Endothelial cell of umbilical vein (primary cell): ENCODE results near the gene LANCL2. TPM values are rescaled to one million over a fixed set of nuclear protein-coding genes. Genes with fewer than 3 reads are reported as not detected.

Source experiments
- BruUV-seq: library from RNA; stranded (reverse); fragments of 400-500 nt; replicated peaks from 2 replicates; lab custom pipeline; 2021; lab: Mats Ljungman, UMichigan
- CTCF ChIA-PET: fragments of 300-600, 350-600 bp; sonication (Branson Sonifier 250); formaldehyde crosslinking; loops from one replicate; lab custom pipeline; 2021; ENCODE audit warnings: antibody characterized with exemption, inconsistent platforms; lab: Charles Lee
- POLR2A ChIA-PET: fragments of 300-600, 350-600 bp; sonication (Branson Sonifier 250); formaldehyde crosslinking; loops from one replicate; lab custom pipeline; 2021; ENCODE audit warnings: antibody characterized with exemption, inconsistent platforms; lab: Charles Lee
- DNase-seq: peaks from one replicate; pipeline ENCODE4 v3.0.0-alpha.2; 2011; ENCODE audit warnings: low read depth, low spot score
- FAIRE-seq: peaks from 2 replicates; lab custom pipeline; 2011; peaks lifted over from hg19 to GRCh38; lab: Jason Lieb, UNC
- H2AFZ ChIP-seq: 2 replicates; pipeline ENCODE4 v1.6.0; 2012; ENCODE audit warnings: low read depth, low read length, control low read depth, inconsistent platforms
- H3K27ac ChIP-seq: 2 replicates; pipeline ENCODE4 v1.5.1; 2011; ENCODE audit warnings: low read depth, mild to moderate bottlenecking, control low read depth, low read length, moderate library complexity; ENCODE audit not compliant: insufficient read depth
- H3K27me3 ChIP-seq, 2 experiments: 2 replicates each; pipeline versions ENCODE4 v1.6.0 to v1.6.1; 2011; ENCODE audit warnings: low read length in 2 of 2, mixed read lengths in 1 of 2; ENCODE audit not compliant: control insufficient read depth in 2 of 2, insufficient read depth in 2 of 2
- H3K36me3 ChIP-seq, 2 experiments: 2 replicates in 1 of 2; 3 replicates in 1 of 2; pipeline ENCODE4 v1.5.1; 2011; ENCODE audit warnings: low read length in 2 of 2, mild to moderate bottlenecking in 1 of 2, moderate library complexity in 1 of 2; ENCODE audit not compliant: control insufficient read depth in 2 of 2, insufficient read depth in 2 of 2; ENCODE audit errors: extremely low read depth in 1 of 2
- H3K4me1 ChIP-seq: 3 replicates; pipeline ENCODE4 v1.5.1; 2011; ENCODE audit warnings: mild to moderate bottlenecking, low read length; ENCODE audit not compliant: control insufficient read depth, insufficient read depth; ENCODE audit errors: extremely low read depth
- H3K4me2 ChIP-seq: 2 replicates; pipeline ENCODE4 v1.6.1; 2011; ENCODE audit warnings: low read length, control low read depth, mixed read lengths; ENCODE audit not compliant: insufficient read depth
- H3K4me3 ChIP-seq, 3 experiments: fragments of 200-600 bp in 1 of 3; sonication (generic), shearing (Covaris generic) in 1 of 3; replicated peaks in 1 of 3; 2 replicates each; pipeline ENCODE4 v1.5.1; 2011 to 2016; ENCODE audit warnings: control low read depth in 3 of 3, low read length in 3 of 3, mild to moderate bottlenecking in 2 of 3, inconsistent platforms in 1 of 3, low read depth in 1 of 3, moderate library complexity in 1 of 3; ENCODE audit not compliant: insufficient read depth in 1 of 3
- H3K79me2 ChIP-seq: 2 replicates; pipeline ENCODE4 v1.6.0; 2012; ENCODE audit warnings: low read length, inconsistent platforms; ENCODE audit not compliant: control insufficient read depth, insufficient read depth
- H3K9ac ChIP-seq: replicated peaks from 2 replicates; pipeline ENCODE3; 2011; ENCODE audit warnings: low read length, control low read depth; ENCODE audit not compliant: insufficient read depth; ENCODE audit errors: extremely low read depth
- H3K9me1 ChIP-seq: replicated peaks from 3 replicates; pipeline ENCODE4 v1.6.0; 2011; ENCODE audit warnings: mild to moderate bottlenecking, low read length; ENCODE audit not compliant: control insufficient read depth, insufficient read depth; ENCODE audit errors: extremely low read depth
- H3K9me3 ChIP-seq: replicated peaks from 2 replicates; pipeline ENCODE4 v1.5.1; 2012; ENCODE audit warnings: low read length, inconsistent platforms; ENCODE audit not compliant: control insufficient read depth, insufficient read depth
- H4K20me1 ChIP-seq: replicated peaks from 2 replicates; pipeline ENCODE3; 2011; ENCODE audit warnings: mild to moderate bottlenecking, low read length; ENCODE audit not compliant: control insufficient read depth, insufficient read depth; ENCODE audit errors: extremely low read depth
- EZH2 ChIP-seq: IDR thresholded peaks from 2 replicates; pipeline ENCODE4 v1.6.1; 2012; ENCODE audit warnings: borderline replicate concordance, low read depth, mild to moderate bottlenecking, moderate library complexity, low read length, inconsistent platforms; ENCODE audit not compliant: severe bottlenecking
- FOS ChIP-seq: IDR thresholded peaks from 2 replicates; pipeline ENCODE4 v1.6.1; 2011; ENCODE audit warnings: mild to moderate bottlenecking, low read length, moderate library complexity, borderline replicate concordance; ENCODE audit not compliant: insufficient read depth
- GATA2 ChIP-seq: IDR thresholded peaks from 2 replicates; pipeline ENCODE4 v1.7.0; 2011; ENCODE audit warnings: low read depth, mild to moderate bottlenecking, moderate library complexity, mixed read lengths, low read length; ENCODE audit not compliant: insufficient read length, insufficient read depth
- JUN ChIP-seq: IDR thresholded peaks from 2 replicates; pipeline ENCODE4 v1.6.1; 2011; ENCODE audit warnings: borderline replicate concordance, low read depth; ENCODE audit not compliant: insufficient read length, insufficient read depth
- MAX ChIP-seq: IDR thresholded peaks from 2 replicates; pipeline ENCODE4 v1.6.1; 2011; ENCODE audit not compliant: insufficient read depth, insufficient read length
- MYC ChIP-seq: IDR thresholded peaks from one replicate; pipeline ENCODE4 v1.6.1; 2011; ENCODE audit warnings: mild to moderate bottlenecking, low read depth, low read length
- POLR2A ChIP-seq: IDR thresholded peaks from 2 replicates; pipeline ENCODE4 v1.6.1; 2012; ENCODE audit warnings: low read depth, mild to moderate bottlenecking, control low read depth, low read length
- POLR2AphosphoS5 ChIP-seq: IDR thresholded peaks from 2 replicates; pipeline ENCODE4 v1.6.1; 2012; ENCODE audit warnings: low read depth, mild to moderate bottlenecking, control low read depth, low read length, moderate library complexity; ENCODE audit not compliant: insufficient read depth
- dilution Hi-C: fragments of 300-500 bp; cut with MboI; formaldehyde crosslinking; loops from one replicate; pipeline ENCODE4 v1.15.0; 2019; ENCODE audit warnings: low sequenced_read_pairs; ENCODE audit not compliant: extremely low pct_ligation_motif_present
- intact Hi-C: fragments of 100-400 bp; cut with micrococcal nuclease; formaldehyde crosslinking; loops from one replicate; pipeline ENCODE4 v1.10.0; 2022
- polyA plus RNA-seq, 4 experiments: library from polyadenylated mRNA; depleted of rRNA in 3 of 4; stranded (reverse) in 3 of 4; unstranded in 1 of 4; fragments of >200 nt; gene quantifications; 2 replicates each; pipeline versions ENCODE4 v1.2.1 to v1.2.3, GENCODE V29; 2011 to 2012; ENCODE audit warnings: missing spikeins in 1 of 4
- total RNA-seq: library from RNA; stranded (reverse); gene quantifications from 2 replicates; pipeline ENCODE4 v1.2.3, GENCODE V29; 2021
- TF ChIP-seq, protein P1 (sequence below), 2 donors: IDR thresholded peaks; 1 replicate in 1 of 2; 2 replicates in 1 of 2; pipeline ENCODE4 v1.5.1; 2011; ENCODE audit warnings: low read length in 2 of 2, mild to moderate bottlenecking in 2 of 2, moderate library complexity in 2 of 2, control low read depth in 1 of 2, inconsistent platforms in 1 of 2, low read depth in 1 of 2; ENCODE audit not compliant: insufficient read depth in 1 of 2; ENCODE audit errors: extremely low read depth in 1 of 2

LANCL2 gene
- total and polyA plus RNA-seq, 2 donors (not counting 3 experiments of a cell fraction or from before 2014, with no cell fraction given): 19.2 to 25.3 TPM

GRCh38 chr7:55426676-55427075 is 61.5 kb downstream of the LANCL2 start:
- H3K36me3 ChIP-seq: peaks cover 0 to 8% of the 10 kb centered on the region in 2 experiments
- H4K20me1 ChIP-seq: no peaks in the 10 kb centered on the region
- H3K9me1 ChIP-seq: no peaks in the 10 kb centered on the region
- no peak overlapping the region for H2AFZ ChIP-seq
- DNase-seq: no peak
- H3K4me2 ChIP-seq: no peak overlapping the region
- intact Hi-C loops: no loop called here
- H3K4me3 ChIP-seq: no peak overlapping the region
- peaks cover 18% of the 10 kb centered on the region for H3K4me1 ChIP-seq
- FAIRE-seq: no peak
- H3K79me2 ChIP-seq: no peaks in the 10 kb centered on the region
- TF ChIP-seq POLR2AphosphoS5 (no peak), JUN (no peak), MAX (no peak), MYC (no peak), POLR2A (no peak), EZH2 (no peak), FOS (no peak), GATA2 (no peak)
- TF ChIP-seq, protein P1, sequence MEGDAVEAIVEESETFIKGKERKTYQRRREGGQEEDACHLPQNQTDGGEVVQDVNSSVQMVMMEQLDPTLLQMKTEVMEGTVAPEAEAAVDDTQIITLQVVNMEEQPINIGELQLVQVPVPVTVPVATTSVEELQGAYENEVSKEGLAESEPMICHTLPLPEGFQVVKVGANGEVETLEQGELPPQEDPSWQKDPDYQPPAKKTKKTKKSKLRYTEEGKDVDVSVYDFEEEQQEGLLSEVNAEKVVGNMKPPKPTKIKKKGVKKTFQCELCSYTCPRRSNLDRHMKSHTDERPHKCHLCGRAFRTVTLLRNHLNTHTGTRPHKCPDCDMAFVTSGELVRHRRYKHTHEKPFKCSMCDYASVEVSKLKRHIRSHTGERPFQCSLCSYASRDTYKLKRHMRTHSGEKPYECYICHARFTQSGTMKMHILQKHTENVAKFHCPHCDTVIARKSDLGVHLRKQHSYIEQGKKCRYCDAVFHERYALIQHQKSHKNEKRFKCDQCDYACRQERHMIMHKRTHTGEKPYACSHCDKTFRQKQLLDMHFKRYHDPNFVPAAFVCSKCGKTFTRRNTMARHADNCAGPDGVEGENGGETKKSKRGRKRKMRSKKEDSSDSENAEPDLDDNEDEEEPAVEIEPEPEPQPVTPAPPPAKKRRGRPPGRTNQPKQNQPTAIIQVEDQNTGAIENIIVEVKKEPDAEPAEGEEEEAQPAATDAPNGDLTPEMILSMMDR (IDR thresholded peaks at IDR 0.05; ENCODE audit: extremely low read depth in 1 of 2, insufficient read depth in 1 of 2, low read depth in 1 of 2, low read length in 2 of 2): no peak
- no peaks in the 10 kb centered on the region for H3K9me3 ChIP-seq
- H3K27me3 ChIP-seq: no peaks in the 10 kb centered on the region
- H3K27ac ChIP-seq: no peak overlapping the region
- dilution Hi-C loops: no loop called here
- BruUV-seq: no TSS peak
- POLR2A ChIA-PET: no interaction called here
- H3K9ac ChIP-seq: no peak overlapping the region
- CTCF ChIA-PET: interaction anchor here (1.3 to 3.4 kb wide), 2 partner anchors 11 to 27 kb away, joined by 4 to 10 read pairs; no protein-coding TSS in a partner anchor
